HCT116 (cell line): ENCODE data around the gene APOB. TPM values are rescaled to one million over a fixed set of nuclear protein-coding genes. Genes with fewer than 3 reads are reported as not detected.

Experiments used
- ATAC-seq: fragments of 200-7000 bp; cut with Tn5 transposase; 2 replicates; pipeline ENCODE4 v1.9.1; 2020; ENCODE audit warnings: mild to moderate bottlenecking, moderate library complexity
- BruUV-seq: library from RNA; stranded (reverse); fragments of 400-500 nt; replicated peaks from 2 replicates; lab custom pipeline; 2021; lab: Mats Ljungman, UMichigan
- CTCF ChIA-PET: fragments of 300-600 bp; sonication (Branson Sonifier 250); formaldehyde crosslinking; loops from one replicate; lab custom pipeline; 2021; ENCODE audit warnings: antibody characterized with exemption; lab: Charles Lee
- POLR2A ChIA-PET: fragments of 300-600, 350-600 bp; sonication (Branson Sonifier 250); formaldehyde crosslinking; loops from one replicate; lab custom pipeline; 2021; ENCODE audit warnings: antibody characterized with exemption; lab: Charles Lee
- RAD21 ChIA-PET, 2 experiments: fragments of 300-600 bp; sonication (Branson Sonifier 250); formaldehyde crosslinking; loops; one replicate each; lab custom pipeline; 2023; ENCODE audit warnings: low total read pairs in 2 of 2; ENCODE audit not compliant: uncharacterized antibody in 2 of 2, unreplicated experiment in 2 of 2, low non-redundant PET in 1 of 2; lab: Charles Lee
- DNase-seq: peaks from one replicate; pipeline ENCODE4 v3.0.0-alpha.2; 2010; ENCODE audit warnings: low read depth, low spot score
- H2AFZ ChIP-seq: fragments of 200-600 bp; shearing (Covaris generic), sonication (generic); 2 replicates; pipeline ENCODE4 v1.6.1; 2017; ENCODE audit warnings: low read depth, mixed run types, mixed read lengths, antibody characterized with exemption, low read length; ENCODE audit not compliant: poor library complexity, severe bottlenecking
- H3K27ac ChIP-seq: 2 replicates; pipeline ENCODE4 v1.5.1; 2012; ENCODE audit warnings: low read depth, low read length
- H3K27me3 ChIP-seq: fragments of 200-600 bp; sonication (generic); 2 replicates; pipeline ENCODE4 v1.6.1; 2016; ENCODE audit warnings: mixed run types, low read length, mixed read lengths; ENCODE audit not compliant: insufficient read depth
- H3K36me3 ChIP-seq, 2 experiments: fragments of 200-500 bp in 1 of 2; fragments of 200-600 bp in 1 of 2; sonication (Bioruptor generic) in 1 of 2; sonication (generic) in 1 of 2; 2 replicates each; pipeline versions ENCODE4 v1.5.1 to v1.6.1; 2014 to 2016; ENCODE audit warnings: low read length in 2 of 2, inconsistent platforms in 1 of 2, mixed read lengths in 1 of 2, mixed run types in 1 of 2; ENCODE audit not compliant: insufficient read depth in 2 of 2, control insufficient read depth in 1 of 2
- H3K4me1 ChIP-seq, 2 experiments: fragments of 200-600 bp in 1 of 2; sonication (generic) in 1 of 2; 2 replicates each; pipeline versions ENCODE4 v1.5.1 to v1.6.1; 2012 to 2017; ENCODE audit warnings: low read length in 2 of 2, inconsistent platforms in 1 of 2, mild to moderate bottlenecking in 1 of 2, mixed read lengths in 1 of 2, mixed run types in 1 of 2, moderate library complexity in 1 of 2; ENCODE audit not compliant: insufficient read depth in 2 of 2, control insufficient read depth in 1 of 2
- H3K4me2 ChIP-seq: fragments of 200-600 bp; sonication (generic); 2 replicates; pipeline ENCODE4 v1.6.1; 2017; ENCODE audit warnings: mixed run types, low read length, mixed read lengths
- H3K4me3 ChIP-seq, 2 experiments: fragments of 200-600 bp in 1 of 2; sonication (generic) in 1 of 2; replicated peaks in 1 of 2; 2 replicates each; pipeline ENCODE4 v1.5.1; 2011 to 2016; ENCODE audit warnings: low read length in 2 of 2, control low read depth in 1 of 2, low read depth in 1 of 2, mild to moderate bottlenecking in 1 of 2, mixed read lengths in 1 of 2, mixed run types in 1 of 2
- H3K79me2 ChIP-seq: fragments of 200-600 bp; sonication (generic); 2 replicates; pipeline ENCODE4 v1.6.1; 2017; ENCODE audit warnings: mild to moderate bottlenecking, mixed run types, low read length, moderate library complexity, mixed read lengths; ENCODE audit not compliant: insufficient read depth
- H3K9ac ChIP-seq: fragments of 200-600 bp; sonication (generic); 2 replicates; pipeline ENCODE4 v1.6.1; 2016; ENCODE audit warnings: low read length, mixed read lengths
- H3K9me2 ChIP-seq: fragments of 200-600 bp; sonication (generic), shearing (Covaris generic); 2 replicates; pipeline ENCODE4 v1.6.1; 2017; ENCODE audit warnings: mixed run types, mild to moderate bottlenecking, moderate library complexity; ENCODE audit not compliant: insufficient read depth
- H3K9me3 ChIP-seq, 2 experiments: fragments of 200-500 bp in 1 of 2; fragments of 200-600 bp in 1 of 2; sonication (Bioruptor generic) in 1 of 2; sonication (generic) in 1 of 2; 2 replicates each; pipeline ENCODE4 v1.6.1; 2014 to 2017; ENCODE audit warnings: low read length in 2 of 2, mixed read lengths in 2 of 2, inconsistent platforms in 1 of 2, low read depth in 1 of 2, mild to moderate bottlenecking in 1 of 2, mixed run types in 1 of 2, moderate library complexity in 1 of 2; ENCODE audit not compliant: control insufficient read depth in 1 of 2, insufficient read depth in 1 of 2
- H4K20me1 ChIP-seq: fragments of 200-600 bp; sonication (generic), shearing (Covaris generic); 2 replicates; pipeline ENCODE4 v1.6.1; 2017; ENCODE audit warnings: mixed run types, mild to moderate bottlenecking, moderate library complexity; ENCODE audit not compliant: insufficient read depth
- CBX3 ChIP-seq: IDR thresholded peaks from 2 replicates; pipeline ENCODE4 v1.6.1; 2012; ENCODE audit warnings: low read depth
- CEBPB ChIP-seq: IDR thresholded peaks from 2 replicates; pipeline ENCODE4 v1.6.1; 2012; ENCODE audit warnings: low read depth
- EGR1 ChIP-seq: IDR thresholded peaks from 2 replicates; pipeline ENCODE4 v1.6.1; 2012; ENCODE audit warnings: low read depth
- EZH2 ChIP-seq: fragments of 200-600 bp; sonication (generic); IDR thresholded peaks from 2 replicates; pipeline ENCODE4 v1.6.1; 2017; ENCODE audit warnings: antibody characterized with exemption, mixed run types
- EZH2phosphoT487 ChIP-seq: fragments of 200-600 bp; IDR thresholded peaks from 2 replicates; pipeline ENCODE4 v1.6.1; 2018; ENCODE audit warnings: antibody characterized with exemption, borderline replicate concordance
- JUND ChIP-seq: IDR thresholded peaks from 2 replicates; pipeline ENCODE4 v1.6.1; 2012
- POLR2A ChIP-seq: IDR thresholded peaks from 2 replicates; pipeline ENCODE4 v1.7.0; 2011; ENCODE audit warnings: borderline replicate concordance; ENCODE audit not compliant: insufficient read depth, insufficient read length; ENCODE audit errors: extremely low read depth
- POLR2AphosphoS5 ChIP-seq: IDR thresholded peaks from 2 replicates; pipeline ENCODE4 v1.6.1; 2011; ENCODE audit warnings: mild to moderate bottlenecking, low read depth, low read length, moderate library complexity
- RAD21 ChIP-seq: IDR thresholded peaks from 2 replicates; pipeline ENCODE4 v1.6.1; 2012; ENCODE audit warnings: low read depth, mild to moderate bottlenecking
- SIN3A ChIP-seq: IDR thresholded peaks from 2 replicates; pipeline ENCODE4 v1.6.1; 2012; ENCODE audit warnings: low read depth
- SP1 ChIP-seq: IDR thresholded peaks from 2 replicates; pipeline ENCODE4 v1.6.1; 2012; ENCODE audit warnings: low read depth
- TCF7L2 ChIP-seq: IDR thresholded peaks from 2 replicates; pipeline ENCODE4 v1.7.0; 2011; ENCODE audit warnings: borderline replicate concordance, inconsistent platforms; ENCODE audit not compliant: insufficient read depth, insufficient read length; ENCODE audit errors: extremely low read depth
- YY1 ChIP-seq: IDR thresholded peaks from 2 replicates; pipeline ENCODE4 v1.6.1; 2011; ENCODE audit warnings: low read length, low read depth, moderate library complexity, mild to moderate bottlenecking; ENCODE audit not compliant: insufficient replicate concordance; ENCODE audit errors: extremely low read depth
- ZFX ChIP-seq: fragments of 450-650 bp; IDR thresholded peaks from 2 replicates; pipeline ENCODE4 v1.6.1; 2017
- intact Hi-C: fragments of 100-400 bp; cut with micrococcal nuclease; formaldehyde crosslinking; loops from 2 replicates; pipeline ENCODE4 v1.10.0; 2022
- total RNA-seq: library from RNA; stranded (reverse); gene quantifications from one replicate; pipeline ENCODE4 v1.2.1, GENCODE V29; 2021; ENCODE audit not compliant: unreplicated experiment
- TF ChIP-seq, protein P1 (sequence below): IDR thresholded peaks from 2 replicates; pipeline ENCODE4 v1.6.1; 2012; ENCODE audit warnings: low read depth
- TF ChIP-seq, protein P2 (sequence below): IDR thresholded peaks from 2 replicates; pipeline ENCODE4 v1.6.1; 2012
- TF ChIP-seq, protein P3 (sequence below): IDR thresholded peaks from 2 replicates; pipeline ENCODE4 v1.6.1; 2011; ENCODE audit warnings: mild to moderate bottlenecking, low read length, moderate library complexity; ENCODE audit not compliant: insufficient replicate concordance; ENCODE audit errors: extremely low read depth
- TF ChIP-seq, protein P4 (sequence below), 3 experiments: fragments of 200-600 bp in 1 of 3; sonication (generic) in 1 of 3; IDR thresholded peaks in 2 of 3; conservative IDR thresholded peaks in 1 of 3; 2 replicates each; pipeline ENCODE4 v1.5.1; 2012 to 2017; ENCODE audit warnings: low read depth in 2 of 3, low read length in 2 of 3, antibody characterized with exemption in 1 of 3, borderline replicate concordance in 1 of 3, control low read depth in 1 of 3, mild to moderate bottlenecking in 1 of 3, mixed read lengths in 1 of 3, mixed run types in 1 of 3, moderate library complexity in 1 of 3; ENCODE audit not compliant: insufficient read depth in 1 of 3
- TF ChIP-seq, protein P5 (sequence below): IDR thresholded peaks from 2 replicates; pipeline ENCODE4 v1.6.1; 2012

Gene APOB
- total RNA-seq, 1 experiment from 2014 or later = 1.6 TPM

DNA sequence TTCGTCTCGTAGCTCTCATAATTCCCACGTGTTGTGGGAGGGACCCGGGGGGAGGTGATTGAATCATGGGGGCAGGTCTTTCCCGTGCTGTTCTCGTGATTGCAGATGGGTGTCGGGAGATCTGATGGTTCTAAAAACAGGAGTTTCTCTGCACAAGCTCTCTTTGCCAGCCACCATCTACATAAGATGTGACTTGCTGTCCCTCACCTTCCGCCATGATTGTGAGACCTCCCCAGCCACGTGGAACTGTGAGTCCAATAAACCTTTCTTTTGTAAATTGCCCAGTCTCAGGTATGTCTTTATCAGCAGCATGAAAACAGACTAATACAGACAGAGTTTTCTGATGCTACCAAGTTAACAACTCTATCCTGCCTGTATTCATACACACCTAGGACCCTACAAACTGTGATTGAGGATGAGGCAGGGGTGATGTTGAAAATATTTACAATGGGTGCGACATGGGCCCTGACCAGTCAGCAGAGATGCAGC, 3.9 kb downstream of the APOB start:
- TF ChIP-seq, protein P1, sequence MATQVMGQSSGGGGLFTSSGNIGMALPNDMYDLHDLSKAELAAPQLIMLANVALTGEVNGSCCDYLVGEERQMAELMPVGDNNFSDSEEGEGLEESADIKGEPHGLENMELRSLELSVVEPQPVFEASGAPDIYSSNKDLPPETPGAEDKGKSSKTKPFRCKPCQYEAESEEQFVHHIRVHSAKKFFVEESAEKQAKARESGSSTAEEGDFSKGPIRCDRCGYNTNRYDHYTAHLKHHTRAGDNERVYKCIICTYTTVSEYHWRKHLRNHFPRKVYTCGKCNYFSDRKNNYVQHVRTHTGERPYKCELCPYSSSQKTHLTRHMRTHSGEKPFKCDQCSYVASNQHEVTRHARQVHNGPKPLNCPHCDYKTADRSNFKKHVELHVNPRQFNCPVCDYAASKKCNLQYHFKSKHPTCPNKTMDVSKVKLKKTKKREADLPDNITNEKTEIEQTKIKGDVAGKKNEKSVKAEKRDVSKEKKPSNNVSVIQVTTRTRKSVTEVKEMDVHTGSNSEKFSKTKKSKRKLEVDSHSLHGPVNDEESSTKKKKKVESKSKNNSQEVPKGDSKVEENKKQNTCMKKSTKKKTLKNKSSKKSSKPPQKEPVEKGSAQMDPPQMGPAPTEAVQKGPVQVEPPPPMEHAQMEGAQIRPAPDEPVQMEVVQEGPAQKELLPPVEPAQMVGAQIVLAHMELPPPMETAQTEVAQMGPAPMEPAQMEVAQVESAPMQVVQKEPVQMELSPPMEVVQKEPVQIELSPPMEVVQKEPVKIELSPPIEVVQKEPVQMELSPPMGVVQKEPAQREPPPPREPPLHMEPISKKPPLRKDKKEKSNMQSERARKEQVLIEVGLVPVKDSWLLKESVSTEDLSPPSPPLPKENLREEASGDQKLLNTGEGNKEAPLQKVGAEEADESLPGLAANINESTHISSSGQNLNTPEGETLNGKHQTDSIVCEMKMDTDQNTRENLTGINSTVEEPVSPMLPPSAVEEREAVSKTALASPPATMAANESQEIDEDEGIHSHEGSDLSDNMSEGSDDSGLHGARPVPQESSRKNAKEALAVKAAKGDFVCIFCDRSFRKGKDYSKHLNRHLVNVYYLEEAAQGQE = no peak
- TF ChIP-seq CEBPB (no peak), SP1 (no peak), EGR1 (no peak), ZFX (no peak), EZH2 (no peak), EZH2phosphoT487 (no peak), POLR2AphosphoS5 (no peak), RAD21 (no peak), CBX3 (no peak), JUND (no peak), YY1 (no peak), TCF7L2 (no peak), POLR2A (no peak), SIN3A (no peak)
- TF ChIP-seq, protein P2, sequence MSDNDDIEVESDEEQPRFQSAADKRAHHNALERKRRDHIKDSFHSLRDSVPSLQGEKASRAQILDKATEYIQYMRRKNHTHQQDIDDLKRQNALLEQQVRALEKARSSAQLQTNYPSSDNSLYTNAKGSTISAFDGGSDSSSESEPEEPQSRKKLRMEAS = no peak
- TF ChIP-seq, protein P3, sequence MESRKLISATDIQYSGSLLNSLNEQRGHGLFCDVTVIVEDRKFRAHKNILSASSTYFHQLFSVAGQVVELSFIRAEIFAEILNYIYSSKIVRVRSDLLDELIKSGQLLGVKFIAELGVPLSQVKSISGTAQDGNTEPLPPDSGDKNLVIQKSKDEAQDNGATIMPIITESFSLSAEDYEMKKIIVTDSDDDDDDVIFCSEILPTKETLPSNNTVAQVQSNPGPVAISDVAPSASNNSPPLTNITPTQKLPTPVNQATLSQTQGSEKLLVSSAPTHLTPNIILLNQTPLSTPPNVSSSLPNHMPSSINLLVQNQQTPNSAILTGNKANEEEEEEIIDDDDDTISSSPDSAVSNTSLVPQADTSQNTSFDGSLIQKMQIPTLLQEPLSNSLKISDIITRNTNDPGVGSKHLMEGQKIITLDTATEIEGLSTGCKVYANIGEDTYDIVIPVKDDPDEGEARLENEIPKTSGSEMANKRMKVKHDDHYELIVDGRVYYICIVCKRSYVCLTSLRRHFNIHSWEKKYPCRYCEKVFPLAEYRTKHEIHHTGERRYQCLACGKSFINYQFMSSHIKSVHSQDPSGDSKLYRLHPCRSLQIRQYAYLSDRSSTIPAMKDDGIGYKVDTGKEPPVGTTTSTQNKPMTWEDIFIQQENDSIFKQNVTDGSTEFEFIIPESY = no peak
- TF ChIP-seq, protein P4, sequence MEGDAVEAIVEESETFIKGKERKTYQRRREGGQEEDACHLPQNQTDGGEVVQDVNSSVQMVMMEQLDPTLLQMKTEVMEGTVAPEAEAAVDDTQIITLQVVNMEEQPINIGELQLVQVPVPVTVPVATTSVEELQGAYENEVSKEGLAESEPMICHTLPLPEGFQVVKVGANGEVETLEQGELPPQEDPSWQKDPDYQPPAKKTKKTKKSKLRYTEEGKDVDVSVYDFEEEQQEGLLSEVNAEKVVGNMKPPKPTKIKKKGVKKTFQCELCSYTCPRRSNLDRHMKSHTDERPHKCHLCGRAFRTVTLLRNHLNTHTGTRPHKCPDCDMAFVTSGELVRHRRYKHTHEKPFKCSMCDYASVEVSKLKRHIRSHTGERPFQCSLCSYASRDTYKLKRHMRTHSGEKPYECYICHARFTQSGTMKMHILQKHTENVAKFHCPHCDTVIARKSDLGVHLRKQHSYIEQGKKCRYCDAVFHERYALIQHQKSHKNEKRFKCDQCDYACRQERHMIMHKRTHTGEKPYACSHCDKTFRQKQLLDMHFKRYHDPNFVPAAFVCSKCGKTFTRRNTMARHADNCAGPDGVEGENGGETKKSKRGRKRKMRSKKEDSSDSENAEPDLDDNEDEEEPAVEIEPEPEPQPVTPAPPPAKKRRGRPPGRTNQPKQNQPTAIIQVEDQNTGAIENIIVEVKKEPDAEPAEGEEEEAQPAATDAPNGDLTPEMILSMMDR (IDR thresholded peaks at IDR 0.05 in 2 of 3, conservative IDR thresholded peaks at IDR 0.05 in 1 of 3; ENCODE audit: borderline replicate concordance in 1 of 3, insufficient read depth in 1 of 3, low read depth in 2 of 3, low read length in 2 of 3) = no peak
- TF ChIP-seq, protein P5, sequence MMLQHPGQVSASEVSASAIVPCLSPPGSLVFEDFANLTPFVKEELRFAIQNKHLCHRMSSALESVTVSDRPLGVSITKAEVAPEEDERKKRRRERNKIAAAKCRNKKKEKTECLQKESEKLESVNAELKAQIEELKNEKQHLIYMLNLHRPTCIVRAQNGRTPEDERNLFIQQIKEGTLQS = no peak
- no peaks in the 10 kb centered on the region for H3K36me3 ChIP-seq
- no TSS peak for BruUV-seq
- ChIA-PET CTCF (interaction anchor here (1.3 kb wide), 1 partner anchor 378 kb away, joined by 4 read pairs; no protein-coding TSS in a partner anchor), RAD21 (no interaction called here), POLR2A (no interaction called here)
- peaks cover 23% of the 10 kb centered on the region for H3K27me3 ChIP-seq
- no peaks in the 10 kb centered on the region for H3K4me1 ChIP-seq
- H3K4me3 ChIP-seq = no peak overlapping the region
- H3K4me2 ChIP-seq = no peak overlapping the region
- H3K9me3 ChIP-seq = no peaks in the 10 kb centered on the region
- intact Hi-C loops = no loop called here
- H4K20me1 ChIP-seq = no peaks in the 10 kb centered on the region
- DNase-seq (no peak), ATAC-seq (no peak)
- H3K9ac ChIP-seq = no peak overlapping the region
- H3K79me2 ChIP-seq = no peaks in the 10 kb centered on the region
- no peak overlapping the region for H3K27ac ChIP-seq
- no peaks in the 10 kb centered on the region for H3K9me2 ChIP-seq
- no peak overlapping the region for H2AFZ ChIP-seq
